CD14-positive monocyte (primary cell): ENCODE results near the gene ARHGAP44. TPM values are rescaled to one million over a fixed set of nuclear protein-coding genes. Genes with fewer than 3 reads are reported as not detected.

Source experiments
- DNase-seq, 3 donors: peaks; one replicate each; pipeline ENCODE4 v3.0.0-alpha.2; 2011 to 2022
- H2AFZ ChIP-seq: 2 replicates; pipeline ENCODE4 v1.6.0; 2012; ENCODE audit warnings: mild to moderate bottlenecking, low read depth, low read length, inconsistent platforms; ENCODE audit not compliant: insufficient read depth, poor library complexity, severe bottlenecking
- H3K27ac ChIP-seq, 2 donors: 1 replicate in 1 of 2; 2 replicates in 1 of 2; pipeline ENCODE4 v1.5.1; 2012 to 2013; ENCODE audit warnings: low read length in 2 of 2, control low read depth in 1 of 2, inconsistent platforms in 1 of 2, low read depth in 1 of 2, mild to moderate bottlenecking in 1 of 2
- H3K27me3 ChIP-seq, 2 donors: one replicate each; pipeline versions ENCODE4 v1.6.0 to v1.6.1; 2011 to 2013; ENCODE audit warnings: low read length in 2 of 2; ENCODE audit not compliant: control insufficient read depth in 2 of 2, insufficient read depth in 2 of 2
- H3K36me3 ChIP-seq, 2 donors: replicated peaks in 1 of 2; 1 replicate in 1 of 2; 2 replicates in 1 of 2; pipeline versions ENCODE4 v1.5.1 to v1.6.1; 2012 to 2013; ENCODE audit warnings: low read length in 2 of 2, control low read depth in 1 of 2, inconsistent platforms in 1 of 2, mild to moderate bottlenecking in 1 of 2; ENCODE audit not compliant: insufficient read depth in 2 of 2, control insufficient read depth in 1 of 2
- H3K4me1 ChIP-seq, 2 donors: 1 replicate in 1 of 2; 2 replicates in 1 of 2; pipeline versions ENCODE4 v1.5.1 to v1.6.1; 2012 to 2013; ENCODE audit warnings: low read length in 2 of 2, control low read depth in 1 of 2, inconsistent platforms in 1 of 2, mild to moderate bottlenecking in 1 of 2, moderate library complexity in 1 of 2; ENCODE audit not compliant: insufficient read depth in 2 of 2, control insufficient read depth in 1 of 2
- H3K4me2 ChIP-seq: replicated peaks from 2 replicates; pipeline ENCODE3; 2012; ENCODE audit warnings: low read length, moderate library complexity, mild to moderate bottlenecking; ENCODE audit not compliant: poor library complexity, severe bottlenecking; ENCODE audit errors: extremely low read depth
- H3K4me3 ChIP-seq, 3 experiments: fragments of 200-600 bp in 1 of 3; sonication (generic) in 1 of 3; replicated peaks in 1 of 3; 1 replicate in 2 of 3; 2 replicates in 1 of 3; pipeline ENCODE4 v1.5.1; 2011 to 2013; ENCODE audit warnings: low read length in 3 of 3, mild to moderate bottlenecking in 3 of 3, control low read depth in 2 of 3, low read depth in 2 of 3, inconsistent platforms in 1 of 3, moderate library complexity in 1 of 3
- H3K79me2 ChIP-seq: 2 replicates; pipeline ENCODE4 v1.6.0; 2012; ENCODE audit warnings: mild to moderate bottlenecking, control low read depth, inconsistent platforms, low read length, moderate library complexity; ENCODE audit not compliant: insufficient read depth
- H3K9ac ChIP-seq: 2 replicates; pipeline ENCODE4 v1.6.0; 2017; ENCODE audit warnings: low read length, mild to moderate bottlenecking; ENCODE audit not compliant: insufficient read depth, poor library complexity, severe bottlenecking
- H3K9me3 ChIP-seq, 2 donors: replicated peaks in 1 of 2; 1 replicate in 1 of 2; 2 replicates in 1 of 2; pipeline versions ENCODE4 v1.5.1 to v1.6.1; 2012 to 2013; ENCODE audit warnings: low read length in 2 of 2, control low read depth in 1 of 2; ENCODE audit not compliant: control insufficient read depth in 1 of 2, insufficient read depth in 1 of 2
- H4K20me1 ChIP-seq: 2 replicates; pipeline ENCODE4 v1.6.0; 2012; ENCODE audit warnings: mild to moderate bottlenecking, low read length, control low read depth, moderate library complexity; ENCODE audit not compliant: insufficient read depth
- H3K27ac Mint-ChIP-seq, 7 donors: one replicate each; pipeline ENCODE4 v1.8.0; 2020; ENCODE audit warnings: mild to moderate bottlenecking in 7 of 7, mixed read lengths in 7 of 7, moderate library complexity in 6 of 7, inconsistent platforms in 2 of 7
- H3K27me3 Mint-ChIP-seq, 3 donors: one replicate each; pipeline ENCODE4 v1.8.0; 2021 to 2022; ENCODE audit warnings: low read depth in 3 of 3, mild to moderate bottlenecking in 3 of 3, mixed read lengths in 3 of 3, moderate library complexity in 3 of 3, inconsistent platforms in 1 of 3
- H3K36me3 Mint-ChIP-seq, 2 donors: one replicate each; pipeline ENCODE4 v1.8.0; 2020; ENCODE audit warnings: mixed read lengths in 2 of 2, inconsistent platforms in 1 of 2, mild to moderate bottlenecking in 1 of 2
- H3K4me1 Mint-ChIP-seq: one replicate; pipeline ENCODE4 v1.8.0; 2020; ENCODE audit warnings: mild to moderate bottlenecking, mixed read lengths
- H3K4me3 Mint-ChIP-seq, 2 donors: one replicate each; pipeline ENCODE4 v1.8.0; 2020; ENCODE audit warnings: mild to moderate bottlenecking in 2 of 2, mixed read lengths in 2 of 2, moderate library complexity in 1 of 2
- H3K9me3 Mint-ChIP-seq, 7 donors: one replicate each; pipeline ENCODE4 v1.8.0; 2020 to 2022; ENCODE audit warnings: mixed read lengths in 7 of 7, mild to moderate bottlenecking in 6 of 7, moderate library complexity in 6 of 7, inconsistent platforms in 2 of 7
- CTCF ChIP-seq: fragments of 200-600 bp; IDR thresholded peaks from one replicate; pipeline ENCODE4 v1.8.0; 2022; ENCODE audit warnings: antibody characterized with exemption, mild to moderate bottlenecking
- WGBS: methylation state at CpG from one replicate; pipeline ENCODE4 v1.1.5; 2013; ENCODE audit warnings: missing lambda C conversion rate; ENCODE audit not compliant: insufficient coverage; 5-methylcytosine and 5-hydroxymethylcytosine counted together
- intact Hi-C, 2 donors: fragments of 100-400 bp; cut with micrococcal nuclease; formaldehyde crosslinking; loops; one replicate each; pipeline versions ENCODE4 v1.15.0 to v1.15.1; 2023
- polyA plus RNA-seq, 3 donors: library from polyadenylated mRNA; depleted of rRNA in 1 of 3; unstranded in 2 of 3; stranded (reverse) in 1 of 3; fragments of 300-500 nt in 2 of 3; fragments of >200 nt in 1 of 3; fragmentation: Illumina TruSeq in 2 of 3; gene quantifications; 1 replicate in 2 of 3; 2 replicates in 1 of 3; pipeline ENCODE4 v1.2.3, GENCODE V29; 2012 to 2021

The ARHGAP44 gene
- polyA plus RNA-seq, 3 donors = not detected

DNA sequence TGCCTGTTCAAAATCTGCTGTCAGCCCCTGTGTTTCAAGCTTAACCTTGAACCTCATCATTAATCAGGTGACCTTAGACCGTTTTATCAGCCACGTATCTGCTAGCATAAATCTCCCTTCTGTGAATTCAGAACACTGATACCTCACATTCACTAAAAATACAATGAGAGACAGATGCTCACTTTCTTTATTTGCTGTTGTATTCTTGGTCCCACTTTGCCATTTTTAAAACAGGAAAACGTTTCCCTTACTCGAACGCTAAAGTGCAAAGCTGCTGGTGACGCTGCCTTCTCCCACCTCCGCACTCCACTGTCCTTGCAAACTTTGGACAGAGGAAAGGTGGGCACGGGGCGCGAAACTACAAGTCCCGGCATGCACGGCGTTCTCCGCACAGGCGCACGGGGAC, 220 bp upstream of the ARHGAP44 start:
- intact Hi-C loops = no loop called here
- Mint-ChIP-seq H3K36me3 (peaks cover 0 to 3% of the 10 kb centered on the region in 2 donors), H3K27me3 (peaks cover 31 to 35% (median 35%) of the 10 kb centered on the region in 3 donors), H3K4me3 (peak overlapping the region in 1 of 2 donors; percentile 47), H3K4me1 (peaks cover 6% of the 10 kb centered on the region), H3K27ac (no peak overlapping the region), H3K9me3 (peaks cover 0 to 10% (median 5%) of the 10 kb centered on the region in 7 donors)
- no peaks in the 10 kb centered on the region for H3K79me2 ChIP-seq
- H2AFZ ChIP-seq = no peak overlapping the region
- peak overlapping the region; percentile 46 for H3K4me2 ChIP-seq
- no peaks in the 10 kb centered on the region for H4K20me1 ChIP-seq
- H3K27ac ChIP-seq = no peak overlapping the region
- no peak for DNase-seq
- no peaks in the 10 kb centered on the region for H3K4me1 ChIP-seq
- WGBS = 0% methylated on average over 16 of the region's 16 CpGs
- TF ChIP-seq CTCF = no peak
- peak overlapping the region in 1 of 3 experiments; percentile 38 for H3K4me3 ChIP-seq
- H3K27me3 ChIP-seq = peaks cover 17 to 33% of the 10 kb centered on the region in 2 donors
- H3K9me3 ChIP-seq = no peaks in the 10 kb centered on the region
- no peaks in the 10 kb centered on the region for H3K36me3 ChIP-seq
- no peak overlapping the region for H3K9ac ChIP-seq

DNA sequence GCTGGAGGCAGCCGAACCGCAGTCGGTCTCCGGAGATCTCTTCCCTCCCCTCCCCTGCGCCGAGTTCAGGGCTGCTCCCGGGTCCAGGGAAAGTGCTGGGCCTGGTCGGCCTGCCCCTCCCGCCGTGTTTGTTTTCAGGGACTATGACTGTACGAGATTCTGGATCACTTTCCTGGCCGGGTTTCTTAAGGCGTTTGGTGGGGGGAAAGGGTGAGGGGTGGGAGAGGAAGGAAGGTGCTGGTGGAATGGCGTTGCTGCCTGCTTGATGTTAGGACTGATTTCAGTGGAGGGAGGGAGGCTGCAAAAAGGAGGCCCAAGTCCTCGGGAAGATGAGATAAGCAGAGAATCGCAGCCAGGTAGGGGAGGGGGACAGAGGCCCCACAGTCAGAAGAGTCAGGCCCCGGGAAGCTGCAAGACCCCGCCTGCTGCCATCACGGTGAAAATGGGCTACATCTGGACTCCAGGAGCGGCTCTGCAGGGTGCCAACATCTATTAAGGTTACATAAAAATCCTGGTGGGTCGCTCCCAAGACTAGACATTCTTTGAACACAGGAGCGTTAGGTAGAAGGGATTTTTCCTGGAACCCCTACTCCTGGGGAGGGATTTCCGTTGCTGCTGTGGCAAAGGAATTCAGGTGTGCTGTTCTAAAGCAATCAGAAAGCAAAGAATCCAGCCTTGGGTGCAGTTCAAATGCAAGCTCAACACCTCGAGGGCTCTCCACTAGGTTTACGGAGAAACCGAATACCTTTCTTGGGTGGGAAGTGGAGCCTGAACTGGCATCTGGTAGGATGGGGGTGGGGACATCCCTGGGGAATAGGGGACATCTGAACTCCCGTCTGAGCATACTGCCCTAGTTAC, 1.2 kb downstream of the ARHGAP44 start:
- H3K27ac ChIP-seq = no peak overlapping the region
- H3K4me3 ChIP-seq = peak overlapping the region in 1 of 3 experiments; percentile 38
- H3K9ac ChIP-seq = no peak overlapping the region
- no peak overlapping the region for H2AFZ ChIP-seq
- H3K27me3 ChIP-seq = peaks cover 17 to 33% of the 10 kb centered on the region in 2 donors
- no peaks in the 10 kb centered on the region for H3K4me1 ChIP-seq
- Mint-ChIP-seq H3K9me3 (peaks cover 0 to 10% (median 5%) of the 10 kb centered on the region in 7 donors), H3K27ac (peak overlapping the region in 1 of 7 donors; percentile 7), H3K36me3 (peaks cover 0 to 3% of the 10 kb centered on the region in 2 donors), H3K4me3 (peak overlapping the region; percentile 60 to 81), H3K27me3 (peaks cover 31 to 35% (median 35%) of the 10 kb centered on the region in 3 donors), H3K4me1 (peaks cover 6% of the 10 kb centered on the region)
- DNase-seq = no peak
- TF ChIP-seq CTCF = no peak
- H4K20me1 ChIP-seq = no peaks in the 10 kb centered on the region
- H3K79me2 ChIP-seq = no peaks in the 10 kb centered on the region
- intact Hi-C loops = no loop called here
- no peaks in the 10 kb centered on the region for H3K9me3 ChIP-seq
- 22% methylated on average over 17 of the region's 27 CpGs for WGBS
- no peaks in the 10 kb centered on the region for H3K36me3 ChIP-seq
- no peak overlapping the region for H3K4me2 ChIP-seq
